Measurements from ENCODE around the gene MVK. TPM values are rescaled to one million over a fixed set of nuclear protein-coding genes. Genes with fewer than 3 reads are reported as not detected.

Gene MVK
- total and polyA plus RNA-seq, 4 donors = 34.9 to 50.3 (median 41.4) TPM

- Histone ChIP-seq H3K4me1 (ENCODE audit: control insufficient read depth in 4 of 4, insufficient read depth in 4 of 4, low read length in 3 of 4) (no peaks in the 10 kb centered on the region), H3K27me3 (ENCODE audit: control insufficient read depth in 4 of 4, insufficient read depth in 4 of 4, low read length in 3 of 4) (peaks cover 0 to 4% (median 0%) of the 10 kb centered on the region in 4 donors), H3K9ac (ENCODE audit: low read depth in 1 of 2, low read length in 2 of 2) (no peak overlapping the region), H3K9me3 (ENCODE audit: control insufficient read depth in 4 of 4, low read length in 3 of 4) (no peaks in the 10 kb centered on the region), H3K27ac (ENCODE audit: low read depth in 1 of 2, low read length in 2 of 2) (no peak overlapping the region), H3K36me3 (ENCODE audit: control insufficient read depth in 4 of 4, insufficient read depth in 3 of 4, low read depth in 1 of 4, low read length in 3 of 4) (no peaks in the 10 kb centered on the region), H3K4me3 (ENCODE audit: low read depth in 1 of 3, low read length in 3 of 3) (no peak overlapping the region)
- DNase-seq (ENCODE audit: low spot score) = no peak
- WGBS = 94% methylated on average over 6 of the region's 6 CpGs
- TF ChIP-seq, protein P1, sequence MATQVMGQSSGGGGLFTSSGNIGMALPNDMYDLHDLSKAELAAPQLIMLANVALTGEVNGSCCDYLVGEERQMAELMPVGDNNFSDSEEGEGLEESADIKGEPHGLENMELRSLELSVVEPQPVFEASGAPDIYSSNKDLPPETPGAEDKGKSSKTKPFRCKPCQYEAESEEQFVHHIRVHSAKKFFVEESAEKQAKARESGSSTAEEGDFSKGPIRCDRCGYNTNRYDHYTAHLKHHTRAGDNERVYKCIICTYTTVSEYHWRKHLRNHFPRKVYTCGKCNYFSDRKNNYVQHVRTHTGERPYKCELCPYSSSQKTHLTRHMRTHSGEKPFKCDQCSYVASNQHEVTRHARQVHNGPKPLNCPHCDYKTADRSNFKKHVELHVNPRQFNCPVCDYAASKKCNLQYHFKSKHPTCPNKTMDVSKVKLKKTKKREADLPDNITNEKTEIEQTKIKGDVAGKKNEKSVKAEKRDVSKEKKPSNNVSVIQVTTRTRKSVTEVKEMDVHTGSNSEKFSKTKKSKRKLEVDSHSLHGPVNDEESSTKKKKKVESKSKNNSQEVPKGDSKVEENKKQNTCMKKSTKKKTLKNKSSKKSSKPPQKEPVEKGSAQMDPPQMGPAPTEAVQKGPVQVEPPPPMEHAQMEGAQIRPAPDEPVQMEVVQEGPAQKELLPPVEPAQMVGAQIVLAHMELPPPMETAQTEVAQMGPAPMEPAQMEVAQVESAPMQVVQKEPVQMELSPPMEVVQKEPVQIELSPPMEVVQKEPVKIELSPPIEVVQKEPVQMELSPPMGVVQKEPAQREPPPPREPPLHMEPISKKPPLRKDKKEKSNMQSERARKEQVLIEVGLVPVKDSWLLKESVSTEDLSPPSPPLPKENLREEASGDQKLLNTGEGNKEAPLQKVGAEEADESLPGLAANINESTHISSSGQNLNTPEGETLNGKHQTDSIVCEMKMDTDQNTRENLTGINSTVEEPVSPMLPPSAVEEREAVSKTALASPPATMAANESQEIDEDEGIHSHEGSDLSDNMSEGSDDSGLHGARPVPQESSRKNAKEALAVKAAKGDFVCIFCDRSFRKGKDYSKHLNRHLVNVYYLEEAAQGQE (IDR thresholded peaks at IDR 0.05) = no peak
- TF ChIP-seq FOXA1 (IDR thresholded peaks at IDR 0.05) = no peak
- TF ChIP-seq RAD21 (IDR thresholded peaks at IDR 0.05) = no peak
- no peak for TF ChIP-seq YY1 (IDR thresholded peaks at IDR 0.05)
- no peak for TF ChIP-seq JUND (IDR thresholded peaks at IDR 0.05)
- TF ChIP-seq ATF3 (IDR thresholded peaks at IDR 0.05) = no peak
- no peak for TF ChIP-seq HNF4G (IDR thresholded peaks at IDR 0.05)
- TF ChIP-seq NR2F2 (IDR thresholded peaks at IDR 0.05) = no peak
- no peak for TF ChIP-seq HNF4A (conservative IDR thresholded peaks at IDR 0.05)
- TF ChIP-seq FOXA2 (IDR thresholded peaks at IDR 0.05) = no peak
- TF ChIP-seq SP1 (IDR thresholded peaks at IDR 0.05) = no peak
- no peak for TF ChIP-seq TAF1 (conservative IDR thresholded peaks at IDR 0.05)
- TF ChIP-seq ZBTB33 (IDR thresholded peaks at IDR 0.05) = no peak
- no peak for TF ChIP-seq EGR1 (IDR thresholded peaks at IDR 0.05; ENCODE audit: low read depth in 2 of 2)
- no peak for TF ChIP-seq MAX (IDR thresholded peaks at IDR 0.05)
- TF ChIP-seq CTCF (IDR thresholded peaks at IDR 0.05; ENCODE audit: low read depth, low read length, missing input control) = no peak
- no peak for TF ChIP-seq RXRA (IDR thresholded peaks at IDR 0.05)
- TF ChIP-seq GABPA (IDR thresholded peaks at IDR 0.05 in 1 of 2, conservative IDR thresholded peaks at IDR 0.05 in 1 of 2) = no peak
These were observed 30.7 kb upstream of the MVK start for GRCh38 chr12:109542876-109543275.

Data from liver (tissue), 9 donors.